Endothelial cell of umbilical vein (primary cell): ENCODE data around the gene FARP1. TPM values are rescaled to one million over a fixed set of nuclear protein-coding genes. Genes with fewer than 3 reads are reported as not detected.
"Not testable (repeated sequence)": the region's sequence is repeated elsewhere in the genome, so short reads cannot be mapped to it uniquely, and the experiment has no call there.

Experiments used
- BruUV-seq: library from RNA; stranded (reverse); fragments of 400-500 nt; replicated peaks from 2 replicates; lab custom pipeline; 2021; lab: Mats Ljungman, UMichigan
- CTCF ChIA-PET: fragments of 300-600, 350-600 bp; sonication (Branson Sonifier 250); formaldehyde crosslinking; loops from one replicate; lab custom pipeline; 2021; ENCODE audit warnings: antibody characterized with exemption, inconsistent platforms; lab: Charles Lee
- POLR2A ChIA-PET: fragments of 300-600, 350-600 bp; sonication (Branson Sonifier 250); formaldehyde crosslinking; loops from one replicate; lab custom pipeline; 2021; ENCODE audit warnings: antibody characterized with exemption, inconsistent platforms; lab: Charles Lee
- DNase-seq: peaks from one replicate; pipeline ENCODE4 v3.0.0-alpha.2; 2011; ENCODE audit warnings: low read depth, low spot score
- FAIRE-seq: peaks from 2 replicates; lab custom pipeline; 2011; peaks lifted over from hg19 to GRCh38; lab: Jason Lieb, UNC
- H2AFZ ChIP-seq: 2 replicates; pipeline ENCODE4 v1.6.0; 2012; ENCODE audit warnings: low read depth, low read length, control low read depth, inconsistent platforms
- H3K27ac ChIP-seq: 2 replicates; pipeline ENCODE4 v1.5.1; 2011; ENCODE audit warnings: low read depth, mild to moderate bottlenecking, control low read depth, low read length, moderate library complexity; ENCODE audit not compliant: insufficient read depth
- H3K27me3 ChIP-seq, 2 experiments: 2 replicates each; pipeline versions ENCODE4 v1.6.0 to v1.6.1; 2011; ENCODE audit warnings: low read length in 2 of 2, mixed read lengths in 1 of 2; ENCODE audit not compliant: control insufficient read depth in 2 of 2, insufficient read depth in 2 of 2
- H3K36me3 ChIP-seq, 2 experiments: 2 replicates in 1 of 2; 3 replicates in 1 of 2; pipeline ENCODE4 v1.5.1; 2011; ENCODE audit warnings: low read length in 2 of 2, mild to moderate bottlenecking in 1 of 2, moderate library complexity in 1 of 2; ENCODE audit not compliant: control insufficient read depth in 2 of 2, insufficient read depth in 2 of 2; ENCODE audit errors: extremely low read depth in 1 of 2
- H3K4me1 ChIP-seq: 3 replicates; pipeline ENCODE4 v1.5.1; 2011; ENCODE audit warnings: mild to moderate bottlenecking, low read length; ENCODE audit not compliant: control insufficient read depth, insufficient read depth; ENCODE audit errors: extremely low read depth
- H3K4me2 ChIP-seq: 2 replicates; pipeline ENCODE4 v1.6.1; 2011; ENCODE audit warnings: low read length, control low read depth, mixed read lengths; ENCODE audit not compliant: insufficient read depth
- H3K4me3 ChIP-seq, 3 experiments: fragments of 200-600 bp in 1 of 3; sonication (generic), shearing (Covaris generic) in 1 of 3; replicated peaks in 1 of 3; 2 replicates each; pipeline ENCODE4 v1.5.1; 2011 to 2016; ENCODE audit warnings: control low read depth in 3 of 3, low read length in 3 of 3, mild to moderate bottlenecking in 2 of 3, inconsistent platforms in 1 of 3, low read depth in 1 of 3, moderate library complexity in 1 of 3; ENCODE audit not compliant: insufficient read depth in 1 of 3
- H3K79me2 ChIP-seq: 2 replicates; pipeline ENCODE4 v1.6.0; 2012; ENCODE audit warnings: low read length, inconsistent platforms; ENCODE audit not compliant: control insufficient read depth, insufficient read depth
- H3K9ac ChIP-seq: replicated peaks from 2 replicates; pipeline ENCODE3; 2011; ENCODE audit warnings: low read length, control low read depth; ENCODE audit not compliant: insufficient read depth; ENCODE audit errors: extremely low read depth
- H3K9me1 ChIP-seq: replicated peaks from 3 replicates; pipeline ENCODE4 v1.6.0; 2011; ENCODE audit warnings: mild to moderate bottlenecking, low read length; ENCODE audit not compliant: control insufficient read depth, insufficient read depth; ENCODE audit errors: extremely low read depth
- H3K9me3 ChIP-seq: replicated peaks from 2 replicates; pipeline ENCODE4 v1.5.1; 2012; ENCODE audit warnings: low read length, inconsistent platforms; ENCODE audit not compliant: control insufficient read depth, insufficient read depth
- H4K20me1 ChIP-seq: replicated peaks from 2 replicates; pipeline ENCODE3; 2011; ENCODE audit warnings: mild to moderate bottlenecking, low read length; ENCODE audit not compliant: control insufficient read depth, insufficient read depth; ENCODE audit errors: extremely low read depth
- EZH2 ChIP-seq: IDR thresholded peaks from 2 replicates; pipeline ENCODE4 v1.6.1; 2012; ENCODE audit warnings: borderline replicate concordance, low read depth, mild to moderate bottlenecking, moderate library complexity, low read length, inconsistent platforms; ENCODE audit not compliant: severe bottlenecking
- FOS ChIP-seq: IDR thresholded peaks from 2 replicates; pipeline ENCODE4 v1.6.1; 2011; ENCODE audit warnings: mild to moderate bottlenecking, low read length, moderate library complexity, borderline replicate concordance; ENCODE audit not compliant: insufficient read depth
- GATA2 ChIP-seq: IDR thresholded peaks from 2 replicates; pipeline ENCODE4 v1.7.0; 2011; ENCODE audit warnings: low read depth, mild to moderate bottlenecking, moderate library complexity, mixed read lengths, low read length; ENCODE audit not compliant: insufficient read length, insufficient read depth
- JUN ChIP-seq: IDR thresholded peaks from 2 replicates; pipeline ENCODE4 v1.6.1; 2011; ENCODE audit warnings: borderline replicate concordance, low read depth; ENCODE audit not compliant: insufficient read length, insufficient read depth
- MYC ChIP-seq: IDR thresholded peaks from one replicate; pipeline ENCODE4 v1.6.1; 2011; ENCODE audit warnings: mild to moderate bottlenecking, low read depth, low read length
- POLR2A ChIP-seq: IDR thresholded peaks from 2 replicates; pipeline ENCODE4 v1.6.1; 2012; ENCODE audit warnings: low read depth, mild to moderate bottlenecking, control low read depth, low read length
- POLR2AphosphoS5 ChIP-seq: IDR thresholded peaks from 2 replicates; pipeline ENCODE4 v1.6.1; 2012; ENCODE audit warnings: low read depth, mild to moderate bottlenecking, control low read depth, low read length, moderate library complexity; ENCODE audit not compliant: insufficient read depth
- dilution Hi-C: fragments of 300-500 bp; cut with MboI; formaldehyde crosslinking; loops from one replicate; pipeline ENCODE4 v1.15.0; 2019; ENCODE audit warnings: low sequenced_read_pairs; ENCODE audit not compliant: extremely low pct_ligation_motif_present
- intact Hi-C: fragments of 100-400 bp; cut with micrococcal nuclease; formaldehyde crosslinking; loops from one replicate; pipeline ENCODE4 v1.10.0; 2022
- polyA plus RNA-seq, 4 experiments: library from polyadenylated mRNA; depleted of rRNA in 3 of 4; stranded (reverse) in 3 of 4; unstranded in 1 of 4; fragments of >200 nt; gene quantifications; 2 replicates each; pipeline versions ENCODE4 v1.2.1 to v1.2.3, GENCODE V29; 2011 to 2012; ENCODE audit warnings: missing spikeins in 1 of 4
- total RNA-seq: library from RNA; stranded (reverse); gene quantifications from 2 replicates; pipeline ENCODE4 v1.2.3, GENCODE V29; 2021
- TF ChIP-seq, protein P1 (sequence below), 2 donors: IDR thresholded peaks; 1 replicate in 1 of 2; 2 replicates in 1 of 2; pipeline ENCODE4 v1.5.1; 2011; ENCODE audit warnings: low read length in 2 of 2, mild to moderate bottlenecking in 2 of 2, moderate library complexity in 2 of 2, control low read depth in 1 of 2, inconsistent platforms in 1 of 2, low read depth in 1 of 2; ENCODE audit not compliant: insufficient read depth in 1 of 2; ENCODE audit errors: extremely low read depth in 1 of 2
- TF ChIP-seq, protein P2 (sequence below): IDR thresholded peaks from 2 replicates; pipeline ENCODE4 v1.6.1; 2011; ENCODE audit not compliant: insufficient read depth, insufficient read length

FARP1 gene
- total and polyA plus RNA-seq, 2 donors (not counting 3 experiments of a cell fraction or from before 2014, with no cell fraction given) = 19.0 to 77.7 TPM

DNA sequence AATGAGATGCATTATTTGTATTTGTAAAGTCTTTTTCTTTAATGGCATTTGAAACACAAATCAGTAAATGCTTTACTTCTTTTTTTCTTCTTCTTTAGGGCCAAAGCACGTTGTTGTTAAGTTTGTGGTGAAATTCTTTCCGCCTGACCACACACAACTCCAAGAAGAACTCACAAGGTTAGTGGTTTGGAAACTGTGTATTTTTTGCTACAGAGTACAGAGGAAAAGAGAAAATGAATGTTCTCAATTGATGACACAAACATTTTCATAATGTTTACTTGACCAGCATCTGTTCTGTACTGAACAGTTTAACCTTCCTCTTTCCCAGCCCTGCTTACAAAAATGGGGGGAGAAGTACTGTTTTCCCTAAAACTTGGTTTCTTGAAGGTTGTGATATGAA is 225.1 kb downstream of the FARP1 start:
- Histone ChIP-seq H3K27ac (no peak overlapping the region), H3K4me2 (no peak overlapping the region), H2AFZ (no peak overlapping the region), H3K9ac (no peak overlapping the region), H4K20me1 (no peaks in the 10 kb centered on the region), H3K4me1 (no peaks in the 10 kb centered on the region), H3K27me3 (no peaks in the 10 kb centered on the region), H3K79me2 (no peaks in the 10 kb centered on the region), H3K9me3 (no peaks in the 10 kb centered on the region), H3K9me1 (no peaks in the 10 kb centered on the region), H3K36me3 (no peaks in the 10 kb centered on the region), H3K4me3 (no peak overlapping the region)
- dilution Hi-C loops = no loop called here
- BruUV-seq = no TSS peak
- POLR2A ChIA-PET = no interaction called here
- FAIRE-seq = no peak
- intact Hi-C loops = no loop called here
- CTCF ChIA-PET = no interaction called here
- TF ChIP-seq GATA2 (no peak), EZH2 (no peak), MYC (no peak), FOS (no peak), JUN (no peak), POLR2AphosphoS5 (no peak), POLR2A (no peak)
- TF ChIP-seq, protein P1, sequence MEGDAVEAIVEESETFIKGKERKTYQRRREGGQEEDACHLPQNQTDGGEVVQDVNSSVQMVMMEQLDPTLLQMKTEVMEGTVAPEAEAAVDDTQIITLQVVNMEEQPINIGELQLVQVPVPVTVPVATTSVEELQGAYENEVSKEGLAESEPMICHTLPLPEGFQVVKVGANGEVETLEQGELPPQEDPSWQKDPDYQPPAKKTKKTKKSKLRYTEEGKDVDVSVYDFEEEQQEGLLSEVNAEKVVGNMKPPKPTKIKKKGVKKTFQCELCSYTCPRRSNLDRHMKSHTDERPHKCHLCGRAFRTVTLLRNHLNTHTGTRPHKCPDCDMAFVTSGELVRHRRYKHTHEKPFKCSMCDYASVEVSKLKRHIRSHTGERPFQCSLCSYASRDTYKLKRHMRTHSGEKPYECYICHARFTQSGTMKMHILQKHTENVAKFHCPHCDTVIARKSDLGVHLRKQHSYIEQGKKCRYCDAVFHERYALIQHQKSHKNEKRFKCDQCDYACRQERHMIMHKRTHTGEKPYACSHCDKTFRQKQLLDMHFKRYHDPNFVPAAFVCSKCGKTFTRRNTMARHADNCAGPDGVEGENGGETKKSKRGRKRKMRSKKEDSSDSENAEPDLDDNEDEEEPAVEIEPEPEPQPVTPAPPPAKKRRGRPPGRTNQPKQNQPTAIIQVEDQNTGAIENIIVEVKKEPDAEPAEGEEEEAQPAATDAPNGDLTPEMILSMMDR (IDR thresholded peaks at IDR 0.05; ENCODE audit: extremely low read depth in 1 of 2, insufficient read depth in 1 of 2, low read depth in 1 of 2, low read length in 2 of 2) = no peak
- TF ChIP-seq, protein P2, sequence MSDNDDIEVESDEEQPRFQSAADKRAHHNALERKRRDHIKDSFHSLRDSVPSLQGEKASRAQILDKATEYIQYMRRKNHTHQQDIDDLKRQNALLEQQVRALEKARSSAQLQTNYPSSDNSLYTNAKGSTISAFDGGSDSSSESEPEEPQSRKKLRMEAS = no peak
- no peak for DNase-seq

DNA sequence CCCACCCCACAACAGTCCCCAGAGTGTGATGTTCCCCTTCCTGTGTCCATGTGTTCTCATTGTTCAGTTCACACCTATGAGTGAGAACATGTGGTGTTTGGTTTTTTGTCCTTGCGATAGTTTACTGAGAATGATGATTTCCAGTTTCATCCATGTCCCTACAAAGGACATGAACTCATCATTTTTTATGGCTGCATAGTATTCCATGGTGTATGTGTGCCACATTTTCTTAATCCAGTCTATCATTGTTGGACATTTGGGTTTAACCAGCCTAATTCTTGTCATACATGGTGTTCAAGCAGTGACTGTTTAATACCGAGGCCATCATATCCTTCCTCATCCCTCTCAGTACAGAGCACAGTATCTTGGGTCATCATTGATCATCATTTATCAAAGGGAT is 226.6 kb downstream of the FARP1 start:
- H2AFZ ChIP-seq, H3K36me3 ChIP-seq, H3K4me2 ChIP-seq, H3K79me2 ChIP-seq, H3K9me1 ChIP-seq, CTCF ChIA-PET, FAIRE-seq, H3K9me3 ChIP-seq, POLR2A ChIA-PET, H3K27ac ChIP-seq, H3K4me3 ChIP-seq, H3K9ac ChIP-seq, H4K20me1 ChIP-seq, H3K27me3 ChIP-seq, H3K4me1 ChIP-seq, intact Hi-C loops, dilution Hi-C loops, BruUV-seq, DNase-seq: not testable (repeated sequence)
